ENCODE measurements around the gene CALML4. TPM values are rescaled to one million over a fixed set of nuclear protein-coding genes. Genes with fewer than 3 reads are reported as not detected.
A peak's percentile ranks its signal among the peaks of the same experiment; 100 is the strongest.

CALML4 gene
- total RNA-seq, 4 donors from 2014 or later = 8.6 to 10.3 (median 9.0) TPM

- peak; percentile 6 for DNase-seq (ENCODE audit: low spot score)
- ATAC-seq (ENCODE audit: low FRiP score) = no peak
These were observed 4.7 kb upstream of the CALML4 start for GRCh38 chr15:68209735-68210408.

GRCh38 chr15:68209272-68209671, 4.1 kb upstream of the CALML4 start:
- DNase-seq (ENCODE audit: low spot score) (peak; percentile 11), ATAC-seq (ENCODE audit: low FRiP score) (no peak)
- TF ChIP-seq CTCF (IDR thresholded peaks at IDR 0.05) = no peak

More at GRCh38 chr15:68209735-68210408, 4.7 kb upstream of the CALML4 start:
- no peak for TF ChIP-seq CTCF (IDR thresholded peaks at IDR 0.05)

- no peak for ATAC-seq (ENCODE audit: low FRiP score)
- peak; percentile 18 for DNase-seq (ENCODE audit: low spot score)
- no peak for TF ChIP-seq CTCF (IDR thresholded peaks at IDR 0.05)
These were observed 3.6 kb upstream of the CALML4 start for GRCh38 chr15:68208636-68209240.

GRCh38 chr15:68208136-68208535, 3.0 kb upstream of the CALML4 start:
- TF ChIP-seq CTCF (IDR thresholded peaks at IDR 0.05) = no peak
- no peak for ATAC-seq (ENCODE audit: low FRiP score)
- peak; percentile 15 for DNase-seq (ENCODE audit: low spot score)

GRCh38 chr15:68207176-68207935, 2.2 kb upstream of the CALML4 start:
- no peak for ATAC-seq (ENCODE audit: low FRiP score)
- DNase-seq (ENCODE audit: low spot score) = peak; percentile 16
- TF ChIP-seq CTCF (IDR thresholded peaks at IDR 0.05) = no peak

GRCh38 chr15:68206711-68207151, 1.6 kb upstream of the CALML4 start:
- DNase-seq (ENCODE audit: low spot score) (no peak), ATAC-seq (ENCODE audit: low FRiP score) (no peak)
- TF ChIP-seq CTCF (IDR thresholded peaks at IDR 0.05) = no peak

Data from omental fat pad (tissue), 4 donors.